HepG2 (cell line): ENCODE results near the gene THOP1. TPM values are rescaled to one million over a fixed set of nuclear protein-coding genes. Genes with fewer than 3 reads are reported as not detected.
A peak's percentile ranks its signal among the peaks of the same experiment; 100 is the strongest.

Source experiments
- ASH2L ChIP-seq: fragments of 300-600, 200-600 bp; sonication (generic); IDR thresholded peaks from 2 replicates; pipeline ENCODE4 v1.7.0; 2017; ENCODE audit warnings: low read depth, mild to moderate bottlenecking, moderate library complexity, mixed read lengths, low read length; ENCODE audit not compliant: insufficient read length
- ELF4 ChIP-seq: sonication (generic); formaldehyde crosslinking; IDR thresholded peaks from 2 replicates; pipeline ENCODE4 v1.5.0; 2020; ENCODE audit warnings: missing genetic modification reagents, mild to moderate bottlenecking, moderate library complexity, borderline replicate concordance
- FOXK1 ChIP-seq: sonication (generic); formaldehyde crosslinking; IDR thresholded peaks from 2 replicates; pipeline ENCODE4 v1.4.0; 2020; ENCODE audit warnings: low read depth, missing genetic modification reagents, borderline replicate concordance
- HIVEP1 ChIP-seq: sonication (generic); formaldehyde crosslinking; IDR thresholded peaks from 2 replicates; pipeline ENCODE4 v1.4.0; 2020; ENCODE audit warnings: mild to moderate bottlenecking, missing genetic modification reagents
- IRF9 ChIP-seq: sonication (generic); formaldehyde crosslinking; IDR thresholded peaks from 2 replicates; pipeline ENCODE4 v1.8.0; 2022; ENCODE audit warnings: missing genetic modification reagents, mild to moderate bottlenecking, borderline replicate concordance
- NONO ChIP-seq, 2 experiments: fragments of 450-650 bp in 1 of 2; sonication (generic) in 1 of 2; formaldehyde crosslinking in 1 of 2; IDR thresholded peaks in 1 of 2; conservative IDR thresholded peaks in 1 of 2; 2 replicates each; pipeline versions ENCODE4 v1.6.1 to v1.8.0; 2017 to 2022; ENCODE audit warnings: mild to moderate bottlenecking in 1 of 2, missing genetic modification reagents in 1 of 2, moderate library complexity in 1 of 2
- NR2C2 ChIP-seq: sonication (generic); formaldehyde crosslinking; IDR thresholded peaks from 2 replicates; pipeline ENCODE4 v1.4.0; 2020; ENCODE audit warnings: missing genetic modification reagents, mild to moderate bottlenecking, moderate library complexity, borderline replicate concordance
- POGZ ChIP-seq: sonication (generic); formaldehyde crosslinking; IDR thresholded peaks from 2 replicates; pipeline ENCODE4 v1.4.0; 2020; ENCODE audit warnings: mild to moderate bottlenecking, missing genetic modification reagents
- POLR2AphosphoS2 ChIP-seq: IDR thresholded peaks from 2 replicates; pipeline ENCODE4 v1.6.1; 2011; ENCODE audit warnings: low read depth, low read length, improper control_type of control experiment
- POLR2G ChIP-seq: fragments of 200-400 bp; formaldehyde crosslinking; IDR thresholded peaks from 2 replicates; pipeline ENCODE4 v1.6.1; 2018; ENCODE audit warnings: mild to moderate bottlenecking, low read depth, low read length, moderate library complexity
- RELA ChIP-seq: sonication (generic); formaldehyde crosslinking; IDR thresholded peaks from 2 replicates; pipeline ENCODE4 v1.4.0; 2020; ENCODE audit warnings: missing genetic modification reagents
- ZFAT ChIP-seq: sonication (generic); formaldehyde crosslinking; conservative IDR thresholded peaks from 2 replicates; pipeline ENCODE4 v1.8.1; 2023; ENCODE audit warnings: missing genetic modification reagents, inconsistent platforms
- ZFP91 ChIP-seq: sonication (generic); formaldehyde crosslinking; IDR thresholded peaks from 2 replicates; pipeline ENCODE4 v1.9.0; 2022; ENCODE audit warnings: missing genetic modification reagents, mild to moderate bottlenecking, borderline replicate concordance
- ZHX1 ChIP-seq: sonication (generic); formaldehyde crosslinking; IDR thresholded peaks from 2 replicates; pipeline ENCODE4 v1.8.1; 2022; ENCODE audit warnings: low read depth, mild to moderate bottlenecking, missing genetic modification reagents
- ZMAT5 ChIP-seq: sonication (generic); formaldehyde crosslinking; IDR thresholded peaks from 2 replicates; pipeline ENCODE4 v1.5.0; 2020; ENCODE audit warnings: mild to moderate bottlenecking, low read depth, missing genetic modification reagents, borderline replicate concordance
- ZNF225 ChIP-seq: sonication (generic); formaldehyde crosslinking; IDR thresholded peaks from 2 replicates; pipeline ENCODE4 v1.4.0; 2020; ENCODE audit warnings: mild to moderate bottlenecking, missing genetic modification reagents
- ZNF574 ChIP-seq: sonication (generic); formaldehyde crosslinking; IDR thresholded peaks from 2 replicates; pipeline ENCODE4 v1.4.0; 2020; ENCODE audit warnings: missing genetic modification reagents
- ZNF674 ChIP-seq: sonication (generic); formaldehyde crosslinking; IDR thresholded peaks from 2 replicates; pipeline ENCODE4 v1.5.0; 2020; ENCODE audit warnings: low read depth, mild to moderate bottlenecking, missing genetic modification reagents
- ZNF747 ChIP-seq: sonication (generic); formaldehyde crosslinking; IDR thresholded peaks from 2 replicates; pipeline ENCODE4 v1.8.1; 2023; ENCODE audit warnings: missing genetic modification reagents, mild to moderate bottlenecking, borderline replicate concordance
- ZNF780A ChIP-seq: sonication (generic); formaldehyde crosslinking; IDR thresholded peaks from 2 replicates; pipeline ENCODE4 v1.8.0; 2022; ENCODE audit warnings: mild to moderate bottlenecking, missing genetic modification reagents, moderate library complexity
- polyA plus RNA-seq, 8 experiments: library from polyadenylated mRNA; depleted of rRNA in 3 of 8; stranded (reverse) in 7 of 8; unstranded in 1 of 8; fragments of >200 nt; fragmentation: Illumina TruSeq in 4 of 8; extraction: Trizol in 4 of 8; gene quantifications; 2 replicates each; pipeline versions ENCODE4 v1.2.1 to v1.2.3, GENCODE V29; 2011 to 2016; ENCODE audit warnings: low read depth in 4 of 8, missing spikeins in 1 of 8, mixed read lengths in 1 of 8; ENCODE audit not compliant: insufficient read depth in 1 of 8
- total RNA-seq, 5 experiments: library from RNA; depleted of rRNA; stranded (reverse); fragments of >200 nt; fragmentation: Illumina TruSeq; extraction: Trizol; gene quantifications; 2 replicates each; pipeline ENCODE4 v1.2.3, GENCODE V29; 2016; ENCODE audit warnings: low read depth in 1 of 5

THOP1 gene
- total and polyA plus RNA-seq, 2 of the 13 experiments (the other 11 are each of a cell fraction or from before 2014, with no cell fraction given): 74.4 to 116 TPM

GRCh38 chr19:2819540-2820111 lies 34.3 kb downstream of the THOP1 start, which contains the start of gene ZNF554 (continued):
- peak; percentile 91 for TF ChIP-seq ZFP91 (CRISPR knock-in tag)
- no peak for TF ChIP-seq ZNF225 (CRISPR knock-in tag)
- TF ChIP-seq ZHX1 (CRISPR knock-in tag): peak; percentile 50; the same call in 1 of the 2 replicates
- peak; percentile 77; the same call in 1 of the 2 replicates for TF ChIP-seq FOXK1 (CRISPR knock-in tag)
- TF ChIP-seq POLR2G: peak; percentile 62
- no peak for TF ChIP-seq ZNF780A
- TF ChIP-seq IRF9: peak; percentile 82; the same call in 1 of the 2 replicates
- no peak for TF ChIP-seq ZFAT
- no peak for TF ChIP-seq POLR2AphosphoS2
- no peak for TF ChIP-seq HIVEP1 (CRISPR knock-in tag)
- no peak for TF ChIP-seq NONO (IDR thresholded peaks at IDR 0.05)
- TF ChIP-seq NONO (CRISPR knock-in tag; conservative IDR thresholded peaks at IDR 0.05): peak; percentile 88; the same call in 1 of the 2 replicates
- peak; percentile 100 for TF ChIP-seq ZNF574 (CRISPR knock-in tag)
- no peak for TF ChIP-seq ZNF674 (CRISPR knock-in tag)
- TF ChIP-seq ZNF747 (CRISPR knock-in tag): peak; percentile 54; the same call in 1 of the 2 replicates
- peak; percentile 88 for TF ChIP-seq NR2C2 (CRISPR knock-in tag)
- TF ChIP-seq ASH2L: peak; percentile 32
- no peak for TF ChIP-seq ZMAT5 (CRISPR knock-in tag)
- peak; percentile 88 for TF ChIP-seq POGZ (CRISPR knock-in tag)
- TF ChIP-seq RELA (CRISPR knock-in tag): peak; percentile 95; the same call in 1 of the 2 replicates
- TF ChIP-seq ELF4 (CRISPR knock-in tag): no peak
